OCI-LY1 (cell line): ENCODE measurements around the gene KIF4A.

ENCODE experiments used
- CTCF ChIP-seq: fragments of 200-600 bp; sonication (generic), shearing (Covaris generic); IDR thresholded peaks from 2 replicates; pipeline ENCODE4 v1.5.1; 2017; ENCODE audit warnings: mild to moderate bottlenecking, antibody characterized with exemption, low read length, moderate library complexity, mixed read lengths
- EZH2 ChIP-seq: fragments of 200-600 bp; sonication (generic), shearing (Covaris generic); IDR thresholded peaks from 2 replicates; pipeline ENCODE4 v1.8.0; 2017; ENCODE audit warnings: borderline replicate concordance, mixed run types, mild to moderate bottlenecking, antibody characterized with exemption, low read length, moderate library complexity, mixed read lengths

DNA sequence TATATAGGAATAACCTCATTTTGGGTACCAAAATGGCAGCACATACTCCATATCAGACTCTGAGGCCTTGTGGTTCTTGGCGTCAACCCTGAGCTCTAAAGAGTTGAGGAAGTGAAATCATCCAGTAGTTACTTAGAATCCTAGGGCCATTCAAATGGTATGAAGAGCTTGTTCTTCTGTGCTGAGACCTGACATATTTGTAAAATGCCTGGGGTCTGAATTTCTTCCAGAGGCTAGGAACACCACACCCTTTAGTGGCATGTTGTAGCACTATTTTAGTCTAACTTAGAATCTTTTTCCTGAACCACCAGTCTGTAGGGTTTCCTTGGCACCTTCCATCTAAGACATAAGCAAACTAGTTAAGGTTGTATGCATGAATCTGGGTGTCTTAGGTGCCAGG is 115.1 kb downstream of the KIF4A start:
- TF ChIP-seq EZH2 (no peak), CTCF (no peak)
